ENCODE data around the gene MSTO1.
"Not testable (repeated sequence)": the region's sequence is repeated elsewhere in the genome, so short reads cannot be mapped to it uniquely, and the experiment has no call there.

DNA sequence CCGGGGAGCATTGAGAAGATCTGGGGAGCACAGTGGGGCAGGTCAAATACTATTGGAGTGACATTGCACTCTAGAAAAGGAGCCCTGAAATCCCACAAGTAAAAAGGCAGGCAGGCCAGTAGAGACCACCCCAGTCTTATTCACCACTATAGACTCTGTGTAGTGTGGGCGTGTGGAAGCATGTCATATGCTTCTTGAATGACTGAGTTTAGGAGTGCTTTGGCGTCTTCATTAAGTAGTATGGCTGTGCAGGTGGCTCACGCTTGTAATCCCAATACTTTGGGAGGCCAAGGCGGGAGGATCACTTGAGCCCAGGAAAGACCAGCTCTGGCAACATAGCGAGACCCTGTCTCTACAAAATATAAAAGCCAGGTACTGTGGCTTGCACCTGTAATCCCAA lies 26.2 kb upstream of the MSTO1 start:
- not testable (repeated sequence) for TF ChIP-seq YY1 (IDR thresholded peaks at IDR 0.05; ENCODE audit: insufficient read depth, insufficient read length); SUZ12 (IDR thresholded peaks at IDR 0.05; ENCODE audit: extremely low read depth, insufficient read depth, insufficient read length); ZNF274 (IDR thresholded peaks at IDR 0.05; ENCODE audit: low read depth, low read length)
